ENCODE data around the gene DCST2.

The DCST2 gene

GRCh38 chr1:155040358-155041093, 6.9 kb upstream of the DCST2 start:
- TF ChIP-seq, protein P1, sequence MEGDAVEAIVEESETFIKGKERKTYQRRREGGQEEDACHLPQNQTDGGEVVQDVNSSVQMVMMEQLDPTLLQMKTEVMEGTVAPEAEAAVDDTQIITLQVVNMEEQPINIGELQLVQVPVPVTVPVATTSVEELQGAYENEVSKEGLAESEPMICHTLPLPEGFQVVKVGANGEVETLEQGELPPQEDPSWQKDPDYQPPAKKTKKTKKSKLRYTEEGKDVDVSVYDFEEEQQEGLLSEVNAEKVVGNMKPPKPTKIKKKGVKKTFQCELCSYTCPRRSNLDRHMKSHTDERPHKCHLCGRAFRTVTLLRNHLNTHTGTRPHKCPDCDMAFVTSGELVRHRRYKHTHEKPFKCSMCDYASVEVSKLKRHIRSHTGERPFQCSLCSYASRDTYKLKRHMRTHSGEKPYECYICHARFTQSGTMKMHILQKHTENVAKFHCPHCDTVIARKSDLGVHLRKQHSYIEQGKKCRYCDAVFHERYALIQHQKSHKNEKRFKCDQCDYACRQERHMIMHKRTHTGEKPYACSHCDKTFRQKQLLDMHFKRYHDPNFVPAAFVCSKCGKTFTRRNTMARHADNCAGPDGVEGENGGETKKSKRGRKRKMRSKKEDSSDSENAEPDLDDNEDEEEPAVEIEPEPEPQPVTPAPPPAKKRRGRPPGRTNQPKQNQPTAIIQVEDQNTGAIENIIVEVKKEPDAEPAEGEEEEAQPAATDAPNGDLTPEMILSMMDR (IDR thresholded peaks at IDR 0.05): no peak

GRCh38 chr1:155039308-155039669, 5.7 kb upstream of the DCST2 start:
- TF ChIP-seq, protein P1 (IDR thresholded peaks at IDR 0.05): no peak

GRCh38 chr1:155038602-155039307, 5.2 kb upstream of the DCST2 start:
- TF ChIP-seq, protein P1 (IDR thresholded peaks at IDR 0.05): no peak

DNA sequence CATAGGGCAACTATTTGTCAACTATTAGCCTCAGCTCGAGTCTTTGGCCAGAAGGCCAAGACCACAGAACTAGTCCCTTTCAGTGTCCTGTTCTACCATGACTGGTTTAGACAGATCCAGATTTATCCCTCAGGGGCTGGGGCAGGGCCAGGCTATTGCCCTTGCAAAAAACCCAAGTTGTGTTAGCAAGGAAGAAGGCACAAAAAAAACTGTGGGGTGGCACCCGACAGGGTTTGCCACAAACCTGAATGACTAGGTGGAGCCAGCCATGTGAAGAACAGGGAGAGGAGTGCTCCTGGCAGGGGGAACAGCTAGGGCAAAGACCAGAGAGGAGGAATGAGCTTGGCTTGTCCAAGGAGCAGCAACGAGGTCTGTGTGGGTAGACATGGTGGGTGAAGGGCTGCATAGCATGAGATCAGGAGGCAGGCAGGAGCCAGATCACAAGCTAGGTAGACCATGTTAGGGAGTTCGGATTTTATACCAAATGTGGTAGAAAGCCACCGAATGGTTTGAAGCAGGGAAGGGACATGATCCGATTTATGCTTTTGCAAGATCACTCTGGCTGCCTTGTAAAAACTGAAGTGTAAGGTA, 4.4 kb upstream of the DCST2 start:
- TF ChIP-seq, protein P1 (IDR thresholded peaks at IDR 0.05): no peak

DNA sequence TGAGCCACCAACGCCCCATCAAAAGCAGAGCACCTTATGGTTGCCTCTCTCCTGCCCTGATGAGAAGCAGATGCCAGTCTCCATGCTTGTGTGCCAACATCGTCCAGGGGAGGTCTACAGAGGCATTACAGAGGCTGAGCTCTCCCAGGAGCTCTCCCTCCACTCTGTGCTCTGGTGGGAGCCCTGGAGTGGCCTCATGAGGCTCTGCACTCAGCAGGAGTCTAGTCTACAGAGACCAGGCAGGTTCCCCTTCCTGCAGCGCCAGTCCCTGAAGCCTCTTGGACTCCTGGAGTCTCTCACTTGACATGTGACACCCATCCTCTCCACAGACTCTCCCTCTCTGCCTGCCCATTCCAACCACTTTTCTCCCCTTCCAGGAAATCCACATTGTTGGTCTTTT, 3.5 kb upstream of the DCST2 start:
- TF ChIP-seq, protein P1 (IDR thresholded peaks at IDR 0.05): no peak

GRCh38 chr1:155035936-155036335, 2.4 kb upstream of the DCST2 start:
- TF ChIP-seq, protein P1 (IDR thresholded peaks at IDR 0.05): no peak

- TF ChIP-seq, protein P1 (IDR thresholded peaks at IDR 0.05): no peak
Observed at GRCh38 chr1:155034318-155035208, 982 bp upstream of the DCST2 start.

All from LNCAP (cell line).